ENCODE results near the gene TMEM94.

Gene TMEM94

DNA sequence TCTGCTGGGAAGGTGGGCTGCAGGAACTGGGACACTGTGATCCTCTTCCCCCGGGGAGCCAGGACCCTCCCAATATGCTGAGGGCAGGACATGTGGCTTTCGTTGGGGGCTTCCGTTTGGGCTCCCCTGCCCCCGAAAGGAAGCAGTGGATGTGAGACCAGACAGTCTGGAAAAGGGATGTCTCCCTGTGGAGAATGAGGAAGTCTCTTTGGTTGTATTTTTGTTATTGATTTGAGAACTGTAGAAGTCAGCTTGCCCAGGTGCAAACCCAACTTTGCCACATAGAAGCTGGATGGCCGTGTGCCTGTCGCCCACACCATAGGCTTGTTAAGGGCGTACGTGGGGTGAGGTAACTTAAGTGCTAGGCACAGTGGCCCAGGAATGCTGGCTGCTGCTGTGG, 87.8 kb downstream of the TMEM94 start:
- DNase-seq (ENCODE audit: insufficient read length, low spot score) (no peak), FAIRE-seq (no peak)
- TF ChIP-seq POLR2AphosphoS5 (IDR thresholded peaks at IDR 0.05; ENCODE audit: low read depth, low read length) (no peak), TAF1 (IDR thresholded peaks at IDR 0.05; ENCODE audit: low read depth, low read length) (no peak), PAX5 (IDR thresholded peaks at IDR 0.05; ENCODE audit: insufficient read depth, low read length, severe bottlenecking) (no peak), POLR2A (IDR thresholded peaks at IDR 0.05; ENCODE audit: low read depth, low read length) (no peak), POU2F2 (IDR thresholded peaks at IDR 0.05; ENCODE audit: low read depth, low read length) (no peak), SPI1 (IDR thresholded peaks at IDR 0.05; ENCODE audit: low read depth, low read length) (no peak)

DNA sequence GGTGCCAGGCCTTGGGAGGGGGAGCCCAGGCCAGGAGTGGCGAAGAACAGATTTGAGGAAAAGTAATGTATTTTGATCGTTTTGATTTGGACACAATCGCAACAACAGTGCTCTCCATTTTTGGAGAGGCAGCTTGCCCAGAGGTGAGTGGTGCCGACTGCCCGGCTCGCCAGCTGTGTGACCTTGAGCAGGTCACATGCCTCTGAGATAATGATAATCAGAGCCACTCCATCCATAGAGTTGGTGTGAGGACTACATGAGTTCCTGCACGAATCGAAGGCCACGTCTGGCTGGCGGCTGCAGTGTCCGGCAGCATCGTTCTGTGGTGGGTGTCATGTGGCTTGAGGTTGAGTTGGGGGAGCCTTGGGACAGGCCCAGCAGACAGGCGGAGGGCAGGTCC, 89.7 kb downstream of the TMEM94 start:
- FAIRE-seq (no peak), DNase-seq (ENCODE audit: insufficient read length, low spot score) (no peak)
- TF ChIP-seq POU2F2 (IDR thresholded peaks at IDR 0.05; ENCODE audit: low read depth, low read length), result no peak
- no peak for TF ChIP-seq PAX5 (IDR thresholded peaks at IDR 0.05; ENCODE audit: insufficient read depth, low read length, severe bottlenecking)
- TF ChIP-seq TAF1 (IDR thresholded peaks at IDR 0.05; ENCODE audit: low read depth, low read length), result no peak
- no peak for TF ChIP-seq POLR2AphosphoS5 (IDR thresholded peaks at IDR 0.05; ENCODE audit: low read depth, low read length)
- TF ChIP-seq SPI1 (IDR thresholded peaks at IDR 0.05; ENCODE audit: low read depth, low read length), result no peak
- TF ChIP-seq POLR2A (IDR thresholded peaks at IDR 0.05; ENCODE audit: low read depth, low read length), result no peak

DNA sequence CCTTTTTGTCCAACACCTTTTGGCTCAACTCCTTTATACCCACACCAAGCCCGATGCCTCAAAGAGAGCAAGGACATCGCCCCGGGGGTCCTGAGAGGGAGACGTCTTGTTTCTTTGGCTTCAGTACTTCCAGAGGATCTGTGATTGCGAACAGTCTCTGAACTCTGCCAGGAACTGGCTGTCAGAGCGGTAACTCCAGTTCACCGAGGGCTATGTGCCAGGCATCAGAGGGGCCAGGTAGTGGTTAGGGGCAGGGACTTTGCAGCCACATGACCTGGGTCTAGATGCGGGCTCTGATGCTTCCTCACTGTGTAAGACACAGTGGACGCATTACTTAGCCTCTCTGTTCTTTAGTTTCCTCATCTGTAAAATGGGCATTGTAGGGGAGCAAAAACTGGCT, 90.7 kb downstream of the TMEM94 start:
- DNase-seq (ENCODE audit: insufficient read length, low spot score), result no peak
- TF ChIP-seq POLR2AphosphoS5 (IDR thresholded peaks at IDR 0.05; ENCODE audit: low read depth, low read length) (no peak), POU2F2 (IDR thresholded peaks at IDR 0.05; ENCODE audit: low read depth, low read length) (no peak), PAX5 (IDR thresholded peaks at IDR 0.05; ENCODE audit: insufficient read depth, low read length, severe bottlenecking) (no peak), POLR2A (IDR thresholded peaks at IDR 0.05; ENCODE audit: low read depth, low read length) (no peak), TAF1 (IDR thresholded peaks at IDR 0.05; ENCODE audit: low read depth, low read length) (no peak), SPI1 (IDR thresholded peaks at IDR 0.05; ENCODE audit: low read depth, low read length) (no peak)
- no peak for FAIRE-seq

DNA sequence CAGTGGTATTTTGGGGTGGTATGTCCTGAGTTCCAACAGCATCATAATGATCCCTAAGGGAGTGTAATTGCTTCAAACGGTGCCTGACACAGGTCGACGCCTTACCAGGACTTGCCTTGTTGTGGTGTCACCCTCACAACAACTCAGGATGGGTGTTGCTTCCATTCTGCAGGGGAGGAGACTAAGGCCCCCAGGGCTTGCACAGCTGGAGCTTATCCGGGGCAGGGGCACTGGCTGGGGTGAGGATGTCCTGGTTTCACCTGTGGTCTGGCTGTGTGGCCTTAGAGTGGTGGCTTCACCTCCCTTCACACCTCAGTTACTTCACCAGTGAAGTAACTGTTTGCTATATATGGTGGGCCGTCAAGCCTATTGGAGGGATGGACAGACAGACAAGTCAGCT, 92.4 kb downstream of the TMEM94 start:
- TF ChIP-seq SPI1 (IDR thresholded peaks at IDR 0.05; ENCODE audit: low read depth, low read length), result no peak
- no peak for TF ChIP-seq POLR2AphosphoS5 (IDR thresholded peaks at IDR 0.05; ENCODE audit: low read depth, low read length)
- TF ChIP-seq TAF1 (IDR thresholded peaks at IDR 0.05; ENCODE audit: low read depth, low read length), result no peak
- no peak for TF ChIP-seq POLR2A (IDR thresholded peaks at IDR 0.05; ENCODE audit: low read depth, low read length)
- no peak for TF ChIP-seq POU2F2 (IDR thresholded peaks at IDR 0.05; ENCODE audit: low read depth, low read length)
- TF ChIP-seq PAX5 (IDR thresholded peaks at IDR 0.05; ENCODE audit: insufficient read depth, low read length, severe bottlenecking), result no peak
- DNase-seq (ENCODE audit: insufficient read length, low spot score) (no peak), FAIRE-seq (no peak)

Measured in GM12891 (cell line).